ENCODE results near the gene GHR.

Gene GHR

GRCh38 chr5:42718591-42718990 lies 295.4 kb downstream of the GHR start:
- Histone ChIP-seq H4K20me1 (ENCODE audit: insufficient read depth, low read length) (no peaks in the 10 kb centered on the region), H3K4me2 (ENCODE audit: low read depth, low read length) (peak overlapping the region; percentile 55), H3K4me1 (ENCODE audit: low read length) (peaks cover 41% of the 10 kb centered on the region), H3K79me2 (ENCODE audit: low read length) (no peaks in the 10 kb centered on the region), H3K4me3 (ENCODE audit: low read length) (peak overlapping the region; percentile 11; the same call in 1 of the 2 replicates), H3K9me2 (replicated peaks; ENCODE audit: insufficient read depth, low read length) (no peaks in the 10 kb centered on the region), H3K27ac (ENCODE audit: low read length) (peak overlapping the region; percentile 41; the same call in 1 of the 2 replicates), H3K27me3 (replicated peaks; ENCODE audit: insufficient read depth, low read length) (no peaks in the 10 kb centered on the region), H3F3A (ENCODE audit: insufficient read depth, low read length) (peaks cover 11% of the 10 kb centered on the region), H2AFZ (ENCODE audit: low read length) (peak overlapping the region; percentile 29), H3K36me3 (replicated peaks; ENCODE audit: insufficient read depth, low read length) (no peaks in the 10 kb centered on the region), H3K9ac (ENCODE audit: low read length) (no peak overlapping the region), H3K9me3 (replicated peaks; ENCODE audit: insufficient read depth, low read length) (no peaks in the 10 kb centered on the region)
- DNase-seq: peak; percentile 92
- TF ChIP-seq EZH2 (optimal IDR thresholded peaks at IDR 0.05; ENCODE audit: low read depth, low read length) (no peak), CTCF (IDR thresholded peaks at IDR 0.05; ENCODE audit: low read length) (no peak), EZH2phosphoT487 (IDR thresholded peaks at IDR 0.05; ENCODE audit: low read length) (no peak)

- no peaks in the 10 kb centered on the region for H3K9me3 ChIP-seq (replicated peaks; ENCODE audit: insufficient read depth, low read length)
- DNase-seq: no peak
- no peaks in the 10 kb centered on the region for H3K9me2 ChIP-seq (replicated peaks; ENCODE audit: insufficient read depth, low read length)
- peak overlapping the region; percentile 55 for H3K4me2 ChIP-seq (ENCODE audit: low read depth, low read length)
- H3K4me1 ChIP-seq (ENCODE audit: low read length): peaks cover 41% of the 10 kb centered on the region
- no peaks in the 10 kb centered on the region for H3K36me3 ChIP-seq (replicated peaks; ENCODE audit: insufficient read depth, low read length)
- H3K27ac ChIP-seq (ENCODE audit: low read length): peak overlapping the region; percentile 41; the same call in 1 of the 2 replicates
- TF ChIP-seq EZH2phosphoT487 (IDR thresholded peaks at IDR 0.05; ENCODE audit: low read length) (no peak), EZH2 (optimal IDR thresholded peaks at IDR 0.05; ENCODE audit: low read depth, low read length) (no peak), CTCF (IDR thresholded peaks at IDR 0.05; ENCODE audit: low read length) (no peak)
- H3K9ac ChIP-seq (ENCODE audit: low read length): no peak overlapping the region
- H3K4me3 ChIP-seq (ENCODE audit: low read length): 0 out of 2 replicates have a peak overlapping the region, but pooled peaks have one; percentile 11
- H3F3A ChIP-seq (ENCODE audit: insufficient read depth, low read length): peaks cover 11% of the 10 kb centered on the region
- H4K20me1 ChIP-seq (ENCODE audit: insufficient read depth, low read length): no peaks in the 10 kb centered on the region
- no peaks in the 10 kb centered on the region for H3K79me2 ChIP-seq (ENCODE audit: low read length)
- H2AFZ ChIP-seq (ENCODE audit: low read length): peak overlapping the region; percentile 29
- H3K27me3 ChIP-seq (replicated peaks; ENCODE audit: insufficient read depth, low read length): no peaks in the 10 kb centered on the region
Measured at GRCh38 chr5:42719034-42719433, 295.8 kb downstream of the GHR start.

- Histone ChIP-seq H3K27me3 (replicated peaks; ENCODE audit: insufficient read depth, low read length) (no peaks in the 10 kb centered on the region), H2AFZ (ENCODE audit: low read length) (no peak overlapping the region), H3K9me3 (replicated peaks; ENCODE audit: insufficient read depth, low read length) (no peaks in the 10 kb centered on the region), H3K9me2 (replicated peaks; ENCODE audit: insufficient read depth, low read length) (no peaks in the 10 kb centered on the region), H4K20me1 (ENCODE audit: insufficient read depth, low read length) (no peaks in the 10 kb centered on the region), H3K79me2 (ENCODE audit: low read length) (no peaks in the 10 kb centered on the region), H3K4me2 (ENCODE audit: low read depth, low read length) (no peak overlapping the region), H3K9ac (ENCODE audit: low read length) (no peak overlapping the region), H3K4me1 (ENCODE audit: low read length) (peaks cover 37% of the 10 kb centered on the region), H3K36me3 (replicated peaks; ENCODE audit: insufficient read depth, low read length) (no peaks in the 10 kb centered on the region), H3K4me3 (ENCODE audit: low read length) (no peak overlapping the region), H3F3A (ENCODE audit: insufficient read depth, low read length) (peaks cover 11% of the 10 kb centered on the region), H3K27ac (ENCODE audit: low read length) (no peak overlapping the region)
- no peak for DNase-seq
- TF ChIP-seq EZH2phosphoT487 (IDR thresholded peaks at IDR 0.05; ENCODE audit: low read length) (no peak), CTCF (IDR thresholded peaks at IDR 0.05; ENCODE audit: low read length) (no peak), EZH2 (optimal IDR thresholded peaks at IDR 0.05; ENCODE audit: low read depth, low read length) (no peak)
Measured at GRCh38 chr5:42720251-42720650, 297.0 kb downstream of the GHR start.
